ENCODE results near the gene TRIM17.

TRIM17 gene

DNA sequence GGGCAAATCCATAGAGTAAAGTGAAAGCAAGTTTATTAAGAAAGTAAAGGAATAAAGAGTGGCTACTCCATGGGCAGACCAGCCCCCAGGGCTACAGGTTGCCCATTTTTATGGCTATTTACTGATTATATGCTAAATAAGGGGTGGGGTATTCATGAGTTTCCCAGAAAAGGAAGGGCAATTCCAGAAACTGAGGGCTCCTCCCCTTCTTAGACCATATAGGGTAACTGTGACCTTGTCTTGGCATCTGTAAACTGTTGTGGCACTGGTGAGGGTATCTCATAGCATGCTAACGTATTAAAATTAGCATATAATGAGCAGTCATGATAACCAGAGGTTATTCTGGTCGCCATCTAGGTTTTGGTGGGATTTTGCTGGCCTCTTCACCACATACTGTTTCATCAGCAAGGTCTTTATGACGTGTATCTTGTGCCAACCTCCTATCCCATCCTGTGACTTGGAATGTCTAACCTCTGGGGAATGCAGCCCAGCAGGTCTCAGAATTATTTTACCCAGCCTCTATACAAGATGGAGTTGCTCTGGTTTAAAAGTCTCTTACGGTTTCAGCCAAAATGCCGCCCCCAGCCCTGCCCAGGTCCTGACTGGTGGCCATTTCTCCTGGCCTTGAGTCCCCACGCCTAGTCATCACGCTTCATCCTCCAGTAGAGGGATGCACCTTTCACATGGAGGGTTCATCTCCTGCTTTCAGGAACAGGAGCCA is 982 bp upstream of the TRIM17 start:
- DNase-seq (ENCODE audit: low read depth in 2 of 2) = no peak

DNA sequence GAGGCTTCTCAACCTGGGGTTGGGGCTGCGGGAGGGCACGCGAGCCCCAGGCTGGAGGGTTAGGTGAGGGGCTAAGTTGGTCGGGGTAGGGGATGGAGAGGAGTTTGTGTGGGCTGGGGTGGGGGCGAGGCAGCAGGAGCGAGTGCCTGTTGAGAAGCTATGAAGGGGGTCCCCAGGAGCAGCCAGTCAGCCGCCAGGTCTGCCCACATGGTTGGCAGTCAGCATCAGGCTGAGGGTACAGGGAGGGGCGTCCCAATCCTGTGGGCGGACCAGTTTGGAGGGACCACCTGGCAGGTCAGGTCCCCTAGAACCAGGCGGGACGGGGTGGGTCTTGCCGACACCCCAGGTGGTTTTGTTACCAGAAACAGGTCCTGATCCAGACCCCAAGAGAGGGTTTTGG is 400 bp upstream of the TRIM17 start:
- no peak for DNase-seq (ENCODE audit: low read depth in 2 of 2)

DNA sequence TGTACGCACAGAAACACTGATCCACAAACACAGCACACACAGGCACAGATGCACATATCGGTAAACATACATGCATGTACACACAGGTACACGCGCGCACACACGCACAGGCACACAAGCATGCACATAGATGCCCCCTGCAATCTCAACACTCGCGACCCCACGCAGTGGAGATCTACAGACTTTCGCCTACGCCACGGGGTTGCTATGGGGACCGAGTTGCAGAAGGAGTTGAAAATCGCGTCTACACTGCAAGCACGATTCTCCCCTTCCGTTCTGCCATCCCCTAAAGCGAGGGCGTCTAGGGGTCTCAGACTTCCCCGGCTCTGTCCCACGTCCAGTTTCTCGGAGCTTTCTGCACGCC is 826 bp downstream of the TRIM17 start:
- no peak for DNase-seq (ENCODE audit: low read depth in 2 of 2)

DNA sequence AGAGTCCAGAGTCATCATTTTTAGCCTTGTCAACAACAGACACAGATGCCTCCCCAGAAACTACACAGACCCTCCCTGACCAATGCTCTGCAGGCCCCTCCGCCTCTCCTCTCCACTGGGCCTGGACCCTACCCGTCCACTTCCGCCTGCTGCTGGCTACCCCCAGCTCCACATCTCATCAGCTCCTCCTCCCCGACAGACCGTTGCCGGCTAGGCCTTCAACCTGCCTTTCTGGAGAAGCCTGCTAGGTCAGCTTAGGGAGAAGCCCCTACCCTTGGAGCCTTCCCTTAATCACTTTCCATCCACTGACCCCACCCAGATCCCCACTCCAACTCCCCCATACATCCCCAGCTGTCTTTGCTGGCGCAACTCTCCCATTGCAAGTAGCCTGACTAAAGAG is 1.4 kb downstream of the TRIM17 start:
- DNase-seq (ENCODE audit: low read depth in 2 of 2) = no peak

DNA sequence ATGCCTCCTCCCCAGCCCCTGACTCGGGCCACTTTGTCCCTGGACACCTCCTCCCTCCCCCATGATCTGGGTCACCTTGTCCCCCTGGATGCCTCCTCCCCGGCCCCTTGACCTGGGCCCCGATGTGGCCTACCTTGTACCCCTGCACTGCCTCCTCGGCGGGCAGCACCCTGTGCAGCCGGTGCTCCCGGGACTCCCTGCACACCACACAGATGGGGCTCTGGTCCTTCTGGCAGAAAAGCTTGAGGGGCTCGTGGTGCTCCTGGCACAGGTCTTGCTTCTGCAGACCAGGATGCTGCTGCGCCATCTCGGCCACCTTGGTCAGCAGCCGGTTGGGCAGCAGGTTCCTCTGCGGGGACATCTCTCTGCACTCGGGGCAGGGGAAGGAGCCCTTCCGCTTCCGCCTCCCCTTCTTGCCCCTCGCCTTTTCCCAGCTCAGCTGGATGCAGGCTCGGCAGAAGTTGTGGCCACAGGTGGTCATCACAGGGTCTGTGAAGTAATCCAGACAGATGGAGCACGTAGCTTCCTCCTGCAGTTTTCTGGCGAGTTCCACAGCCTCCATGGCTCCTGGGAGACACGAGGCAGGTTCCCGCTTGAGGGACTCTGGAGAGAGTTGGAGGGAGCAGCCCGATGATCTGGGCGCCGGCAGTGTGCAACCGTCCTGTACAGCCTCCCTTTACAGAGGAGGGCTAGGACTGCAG is 2.0 kb downstream of the TRIM17 start:
- no peak for DNase-seq (ENCODE audit: low read depth in 2 of 2)

DNA sequence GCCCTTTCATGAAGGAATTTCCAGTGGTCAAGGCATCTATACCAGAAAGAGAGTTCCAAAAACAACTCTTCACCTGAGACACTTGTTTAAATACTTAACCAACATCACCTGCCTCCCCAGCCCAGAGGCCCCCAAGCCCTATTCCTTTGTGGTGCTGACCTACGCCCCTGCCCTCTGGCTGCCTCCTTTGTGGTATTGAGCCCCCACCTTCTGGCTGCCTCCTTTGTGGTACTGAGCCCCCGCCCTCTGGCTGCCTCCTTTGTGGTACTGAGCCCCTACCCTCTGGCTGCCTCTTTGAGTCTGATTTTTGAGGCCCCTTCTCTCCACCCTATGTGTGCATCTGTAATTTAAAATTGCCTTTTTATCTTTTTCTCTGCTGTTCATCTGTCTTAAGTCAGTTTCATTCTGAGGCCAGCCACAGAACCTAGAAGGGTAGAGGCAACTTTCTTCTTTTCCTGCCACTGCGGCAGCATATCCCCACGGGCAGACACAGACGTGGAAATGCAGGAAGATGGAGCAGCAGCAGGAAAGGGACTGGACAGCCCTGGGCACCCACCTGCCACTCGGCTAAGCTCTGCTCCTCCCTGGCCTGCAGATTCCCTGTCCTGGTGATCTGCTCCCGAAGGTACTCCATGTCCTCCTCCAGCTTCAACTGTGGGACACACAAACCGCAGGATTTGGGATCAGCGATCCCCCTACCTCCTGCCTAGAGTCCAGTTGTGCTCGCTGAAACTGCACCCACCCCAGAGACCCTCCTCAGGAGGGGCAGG is 3.2 kb downstream of the TRIM17 start:
- DNase-seq (ENCODE audit: low read depth in 2 of 2) = no peak

DNA sequence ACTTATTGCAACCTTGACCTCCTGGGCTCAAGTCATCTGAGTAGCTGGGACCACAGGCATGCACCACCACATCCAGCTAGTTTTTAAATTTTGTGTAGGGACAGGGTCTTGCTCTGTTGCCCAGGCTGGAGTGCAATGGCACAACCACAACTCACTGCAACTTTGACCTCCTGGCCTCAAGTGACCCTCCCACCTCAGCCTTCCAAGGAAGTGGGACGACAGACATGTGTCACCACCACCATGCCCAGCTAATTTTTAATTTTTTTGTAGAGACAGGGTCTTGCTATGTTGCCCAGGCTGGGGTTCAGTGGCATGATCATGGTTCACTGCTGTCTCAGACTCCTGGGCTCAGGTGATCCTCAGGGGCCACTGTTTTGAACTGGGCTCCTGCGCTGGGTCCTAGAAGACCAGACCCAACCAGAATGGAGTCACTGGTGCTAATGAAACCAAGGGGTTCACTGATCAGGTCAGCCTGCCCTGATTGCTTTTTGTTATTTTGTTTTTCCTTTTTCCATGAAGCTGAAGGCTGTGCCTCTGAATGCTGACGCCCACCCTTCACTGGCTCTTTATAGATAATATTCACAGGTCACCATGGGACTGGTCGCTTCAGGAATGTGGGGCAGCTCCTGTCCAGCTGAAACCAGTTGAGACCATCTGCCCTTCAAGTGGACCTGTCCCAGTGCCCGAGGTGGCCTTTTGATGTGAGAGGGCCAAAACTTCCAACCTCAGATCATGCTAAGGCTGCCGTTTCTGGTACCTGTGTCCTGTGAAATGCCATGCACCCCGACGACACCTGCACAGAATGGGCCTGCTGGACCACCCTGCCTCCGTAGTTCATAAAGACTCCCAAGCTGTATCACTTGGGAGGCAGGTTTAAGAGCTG is 4.9 kb downstream of the TRIM17 start:
- no peak for DNase-seq (ENCODE audit: low read depth in 2 of 2)

DNA sequence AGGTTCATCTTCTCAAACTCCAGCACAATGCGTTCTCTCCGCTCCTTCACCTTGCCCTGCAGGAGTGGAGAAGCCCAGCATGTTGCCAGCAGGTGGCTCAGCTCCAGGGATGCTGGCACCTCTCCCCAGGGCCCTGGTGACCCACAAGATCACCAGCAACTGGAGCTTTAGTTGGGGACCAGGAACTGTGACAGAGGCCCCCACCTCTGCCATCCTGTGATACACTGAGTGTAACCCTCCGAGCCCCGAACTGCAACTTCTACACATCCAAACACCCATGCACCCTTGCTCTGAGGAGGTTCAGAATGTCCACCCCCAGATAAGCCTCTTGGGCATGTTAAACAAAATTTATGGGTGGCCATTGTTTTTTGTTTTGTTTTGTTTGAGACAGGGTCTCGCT is 5.5 kb downstream of the TRIM17 start:
- no peak for DNase-seq (ENCODE audit: low read depth in 2 of 2)

DNA sequence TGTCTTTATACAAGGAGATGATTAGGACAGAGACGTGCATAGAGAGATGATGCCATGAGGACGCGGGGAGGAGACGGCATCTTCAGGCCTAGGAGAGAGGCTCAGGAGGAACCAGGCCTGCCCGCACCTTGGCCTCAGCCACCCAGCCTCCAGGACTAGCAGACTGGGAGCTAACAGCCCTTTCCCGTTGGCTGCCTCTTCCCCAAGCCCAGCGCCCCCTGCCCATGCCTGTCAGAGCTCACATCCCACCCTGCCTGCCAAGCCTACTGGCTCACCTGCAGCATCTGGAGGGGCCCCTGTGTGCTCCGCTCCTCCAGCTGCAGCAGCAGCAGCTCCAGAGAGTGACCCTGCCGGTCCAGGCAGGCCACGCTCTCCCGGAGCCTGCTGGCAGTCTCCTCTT is 6.0 kb downstream of the TRIM17 start:
- no peak for DNase-seq (ENCODE audit: low read depth in 2 of 2)

DNA sequence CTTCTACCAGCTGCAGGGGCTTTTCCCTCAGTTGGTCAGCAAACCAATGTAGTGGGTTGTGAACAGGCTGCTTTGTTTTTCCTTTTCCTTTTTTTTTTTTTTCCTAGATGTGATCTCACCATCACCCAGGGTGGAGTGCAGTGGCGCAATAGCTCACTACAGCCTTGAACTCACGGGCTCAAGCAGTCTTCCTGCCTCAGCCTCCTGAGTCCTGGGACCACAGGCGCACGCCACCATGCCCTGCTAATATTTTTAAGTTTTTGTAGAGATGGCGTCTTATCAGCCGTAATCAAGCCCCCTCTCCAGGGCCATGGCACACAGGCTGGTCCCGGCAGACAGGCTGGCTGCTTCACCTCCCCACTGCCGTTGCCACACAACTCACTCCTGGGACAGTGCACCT is 6.6 kb downstream of the TRIM17 start:
- no peak for DNase-seq (ENCODE audit: low read depth in 2 of 2)

DNA sequence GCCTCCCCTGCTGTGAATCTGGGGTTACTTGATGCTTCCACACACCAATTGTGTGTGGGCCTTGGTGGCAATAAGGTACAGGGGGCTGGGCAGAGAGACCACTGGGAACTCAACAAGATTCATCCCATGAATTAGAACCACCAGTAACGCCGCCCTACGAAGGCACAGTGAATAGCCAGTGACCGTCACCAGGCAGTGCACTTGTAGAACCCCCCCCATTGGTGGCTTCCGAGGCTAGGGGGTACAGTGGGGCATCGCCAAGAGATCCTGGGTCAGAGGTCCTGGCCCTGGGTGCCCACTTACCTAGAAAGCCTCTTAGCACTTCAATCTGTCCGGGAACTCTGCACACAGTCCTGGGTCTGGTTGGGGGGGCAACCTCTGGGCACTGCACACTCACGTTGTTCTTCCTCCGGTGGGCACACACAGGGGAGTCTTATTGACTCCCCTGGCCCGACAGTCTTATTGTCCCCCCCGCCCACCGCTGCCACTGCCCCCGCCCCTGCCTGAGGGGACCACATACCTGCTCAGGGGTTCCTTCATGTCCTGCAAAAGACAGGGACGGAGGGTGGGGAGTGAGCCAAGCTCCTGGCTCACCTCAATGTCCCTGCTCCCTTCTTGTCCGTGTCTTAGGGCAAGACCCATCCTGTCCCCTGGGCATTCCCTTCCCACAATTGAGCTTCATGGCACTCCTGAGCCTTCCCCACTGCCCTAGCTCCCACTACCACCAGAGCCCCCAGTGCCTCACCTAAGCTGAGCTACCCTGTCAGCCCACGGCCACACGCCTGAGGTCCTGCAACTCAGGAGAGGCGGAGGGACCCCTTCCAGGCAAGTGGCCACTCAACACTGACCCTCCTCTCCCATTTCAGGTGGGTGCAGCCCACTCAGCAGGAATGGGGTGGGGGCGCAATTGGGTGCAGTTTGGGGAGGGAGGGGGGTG is 7.5 kb downstream of the TRIM17 start:
- DNase-seq (ENCODE audit: low read depth in 2 of 2) = no peak

DNA sequence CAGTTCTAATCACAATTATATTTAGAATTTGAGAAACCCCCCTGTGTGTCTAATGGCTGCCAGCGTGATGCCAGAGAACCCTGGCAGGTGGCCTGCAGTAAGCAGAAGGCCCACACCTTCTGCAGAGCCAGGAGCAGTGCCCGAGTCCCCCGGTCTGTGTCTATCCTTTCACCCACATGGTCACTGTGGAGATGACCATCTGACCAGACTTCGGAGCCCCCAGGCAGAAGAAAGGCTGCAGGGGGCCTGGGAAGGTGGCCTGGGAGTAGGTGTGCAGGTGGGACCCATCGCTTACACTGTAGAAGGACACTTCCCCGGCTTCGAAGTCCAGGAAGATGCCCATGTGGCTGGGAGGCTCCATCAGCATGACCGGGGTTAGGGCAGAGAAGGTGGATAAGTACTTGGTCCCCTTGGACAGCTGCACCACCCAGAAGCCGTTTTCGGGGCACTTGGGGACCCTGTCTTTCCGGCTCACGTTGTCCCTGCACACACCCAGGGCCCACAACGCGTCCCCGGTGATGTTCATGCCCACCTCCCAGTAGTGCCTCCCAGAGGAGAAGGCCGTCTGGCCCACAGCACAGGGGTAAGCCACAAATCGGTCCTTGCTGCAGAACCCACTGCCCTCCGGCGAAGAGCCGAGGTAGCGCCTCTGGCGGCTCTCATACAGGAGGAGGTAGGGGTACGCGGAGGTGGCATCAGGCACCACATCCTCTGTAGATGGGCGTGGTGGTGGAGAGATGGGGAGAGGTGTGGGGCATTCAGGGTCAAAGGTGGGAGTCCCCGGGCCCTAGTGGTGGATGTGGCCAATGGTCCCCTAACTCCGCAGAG is 8.4 kb downstream of the TRIM17 start:
- no peak for DNase-seq (ENCODE audit: low read depth in 2 of 2)

DNA sequence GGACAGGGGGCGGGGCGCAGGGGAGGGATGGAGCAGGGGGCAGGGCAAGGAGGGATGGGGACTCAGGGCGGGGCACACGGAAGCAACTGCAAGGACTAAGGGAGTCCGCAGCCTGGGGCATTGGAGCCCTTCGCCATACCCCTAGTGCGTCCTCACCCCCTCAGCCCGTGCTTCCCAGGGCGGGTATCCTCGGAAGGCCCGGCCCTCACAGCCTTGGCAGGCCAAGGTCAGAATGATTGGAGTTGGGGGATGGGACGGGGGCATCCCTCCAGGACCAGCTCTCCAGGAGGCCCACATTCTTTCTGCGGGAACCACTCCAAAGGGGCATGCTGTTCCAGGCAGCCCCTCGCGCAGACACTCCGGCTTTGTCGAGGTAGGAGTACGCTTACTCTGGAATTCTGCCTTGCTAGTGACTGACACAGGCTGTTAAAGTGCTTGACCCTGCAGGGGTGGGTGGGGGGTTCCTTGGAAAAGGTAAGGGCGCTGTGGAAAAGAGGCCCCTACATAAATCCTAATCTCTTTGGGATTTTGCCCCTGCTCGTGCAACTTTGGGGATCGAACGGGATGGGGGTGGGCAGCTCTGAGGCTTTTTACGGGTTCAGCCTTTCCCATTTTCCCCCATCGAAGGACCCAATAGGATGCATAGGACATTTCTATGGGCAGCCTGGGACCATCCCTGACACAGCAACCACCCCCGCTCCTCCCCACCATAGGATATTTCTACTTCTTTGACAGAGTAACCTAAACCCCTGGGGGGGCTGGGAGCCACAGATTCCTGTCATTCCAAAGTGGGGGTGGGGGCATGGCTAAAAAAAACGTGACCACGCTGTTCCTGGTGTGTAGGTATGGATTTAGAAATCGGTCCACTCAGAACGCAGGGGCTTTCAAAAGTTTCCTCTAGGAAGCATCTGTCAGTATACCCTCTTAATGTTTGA is 9.3 kb downstream of the TRIM17 start:
- DNase-seq (ENCODE audit: low read depth in 2 of 2) = peak in 1 of 2 experiments; percentile 6

DNA sequence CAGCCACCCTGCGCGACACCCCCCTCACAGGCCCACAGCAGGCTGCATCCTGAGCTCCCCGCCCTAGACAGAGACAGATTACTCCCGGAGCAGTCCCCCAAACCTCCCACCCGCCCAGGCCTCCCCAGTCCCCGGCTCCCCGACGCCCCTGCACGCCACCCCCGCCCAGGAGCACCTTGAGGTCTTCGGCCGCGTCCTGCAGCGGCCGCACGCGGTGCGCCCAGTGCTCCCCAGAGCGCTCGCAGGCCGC is 10.8 kb downstream of the TRIM17 start:
- no peak for DNase-seq (ENCODE audit: low read depth in 2 of 2)

DNA sequence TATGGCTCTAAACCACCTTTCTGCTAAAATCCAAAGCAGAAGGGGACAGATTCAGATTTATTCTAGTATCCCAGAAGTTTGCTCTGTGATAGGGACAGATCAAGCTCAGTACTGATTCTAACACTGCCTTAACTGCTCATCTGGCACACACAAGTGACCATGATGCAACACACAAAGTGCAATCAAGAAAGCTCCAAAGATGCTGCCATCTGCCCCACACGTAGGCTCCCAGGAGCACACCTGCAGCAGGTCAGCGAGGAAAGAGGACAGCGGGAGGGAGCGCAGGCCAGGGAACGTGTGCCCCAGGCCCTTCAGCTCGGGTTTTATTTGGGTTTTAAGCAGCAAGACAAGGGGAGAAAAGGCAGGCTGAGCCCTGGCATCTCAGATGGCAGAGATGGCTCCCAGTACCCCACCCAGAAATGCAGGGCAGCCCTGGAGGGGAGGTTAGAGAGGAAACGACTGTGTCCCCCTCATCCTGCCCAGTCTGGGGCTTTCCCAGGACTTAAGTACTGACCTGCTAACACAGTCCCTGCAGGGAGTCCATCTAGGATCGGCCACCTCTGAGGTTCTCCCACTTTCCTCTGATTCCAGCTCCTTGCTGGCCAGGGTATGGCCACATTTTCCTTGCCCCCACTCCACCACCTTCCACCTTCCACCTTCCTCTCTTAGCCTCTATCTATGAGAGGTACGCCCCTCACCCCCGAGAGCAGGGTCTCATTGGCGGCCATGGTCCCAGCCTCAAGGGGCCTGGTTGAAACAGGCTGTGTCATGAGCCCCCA is 11.3 kb downstream of the TRIM17 start:
- no peak for DNase-seq (ENCODE audit: low read depth in 2 of 2)

DNA sequence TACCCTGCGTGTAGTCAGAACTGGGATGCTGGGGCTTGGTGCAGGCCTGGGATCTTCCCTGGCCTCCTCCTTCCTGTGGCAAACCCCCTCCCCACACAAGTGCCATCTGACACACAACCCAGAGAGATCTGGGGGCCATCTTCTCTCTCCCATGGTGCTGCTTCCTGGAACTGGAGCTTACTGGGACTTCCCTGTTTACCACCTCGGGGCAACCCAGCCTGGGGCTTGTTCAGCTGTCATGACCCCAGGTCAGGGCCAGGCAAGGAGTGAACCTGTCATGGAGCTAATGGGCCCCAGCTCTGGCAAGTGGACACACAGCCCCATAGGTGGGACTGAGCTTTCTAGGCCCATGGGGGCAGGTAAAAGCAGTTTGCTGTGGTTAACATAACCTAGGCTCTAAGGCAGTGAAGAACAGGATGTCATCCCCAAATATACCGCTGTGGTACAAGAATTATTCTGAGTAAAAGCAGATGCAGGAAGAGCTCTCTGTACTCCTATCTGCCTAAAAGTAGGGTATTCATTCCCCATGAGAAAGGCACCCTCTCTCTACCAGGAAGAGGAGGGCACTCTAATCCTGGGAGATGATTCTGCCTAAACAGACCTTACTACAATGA is 12.4 kb downstream of the TRIM17 start:
- DNase-seq (ENCODE audit: low read depth in 2 of 2) = no peak

DNA sequence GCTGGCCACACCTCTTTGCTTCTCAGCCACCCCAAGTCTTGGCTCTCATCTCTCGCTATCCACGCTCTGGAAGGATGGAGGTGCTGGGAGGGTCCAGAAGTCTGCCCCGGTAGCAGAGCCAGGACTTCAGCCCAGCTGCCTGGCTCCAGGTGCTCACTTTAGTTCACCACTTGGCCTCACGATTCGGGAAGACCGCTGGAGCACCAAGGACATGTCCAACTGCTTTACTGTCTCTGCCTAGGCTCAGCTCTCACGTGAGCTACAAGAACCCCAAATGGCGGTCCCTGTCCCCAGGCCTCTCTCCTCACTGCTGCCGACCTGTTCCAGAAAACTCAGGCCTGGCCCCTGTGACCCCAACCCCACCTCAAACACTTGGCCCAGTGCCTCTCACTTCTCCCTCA is 13.4 kb downstream of the TRIM17 start:
- DNase-seq (ENCODE audit: low read depth in 2 of 2) = no peak

DNA sequence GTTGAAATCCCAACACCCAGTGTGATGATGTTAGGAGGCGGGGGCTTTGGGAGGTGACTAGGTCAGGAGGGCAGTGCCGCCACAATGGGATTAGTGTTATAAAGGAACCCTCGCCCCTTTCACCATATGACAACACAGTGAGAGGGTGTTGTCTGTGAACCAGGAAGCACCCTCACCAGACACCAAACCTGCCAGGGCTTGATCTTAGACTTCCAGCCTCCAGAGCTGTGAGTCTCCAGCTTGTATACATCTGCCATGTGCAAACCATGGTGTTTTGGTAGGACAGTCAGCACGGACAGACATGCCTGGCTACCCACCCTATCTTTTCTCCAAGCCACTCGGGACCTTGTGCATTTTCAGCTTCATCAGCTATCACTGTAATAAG is 14.0 kb downstream of the TRIM17 start:
- DNase-seq (ENCODE audit: low read depth in 2 of 2) = no peak

Data from fibroblast of skin of left biceps (primary cell).